Measurements from ENCODE around the gene MBNL1.

MBNL1 gene

DNA sequence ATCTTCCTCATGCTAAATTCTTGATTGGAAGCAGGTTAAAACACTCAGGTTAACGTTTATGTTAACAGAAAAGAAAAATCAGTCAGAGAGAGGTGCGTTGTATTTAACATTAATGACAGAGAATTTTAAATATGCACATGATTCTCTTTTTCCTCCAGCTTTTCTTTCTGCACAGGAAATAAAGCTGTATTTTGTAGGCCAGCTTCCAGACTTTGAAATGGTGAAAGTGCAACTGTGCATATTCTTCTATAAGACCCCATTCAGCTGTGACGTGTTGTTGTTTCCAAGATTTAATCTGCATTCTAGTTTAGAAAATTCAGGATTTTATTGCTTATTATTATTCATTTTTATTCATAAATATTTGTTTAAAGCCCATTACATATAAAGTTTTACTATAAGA is 11.8 kb downstream of the MBNL1 start:
- no peaks in the 10 kb centered on the region for H3K27me3 ChIP-seq (replicated peaks; ENCODE audit: insufficient read depth, low read length)
- H3F3A ChIP-seq (ENCODE audit: insufficient read depth, low read length) = peaks cover 60% of the 10 kb centered on the region
- DNase-seq = no peak
- H2AFZ ChIP-seq (ENCODE audit: low read length) = no peak overlapping the region
- peak overlapping the region; percentile 91 for H3K4me2 ChIP-seq (ENCODE audit: low read depth, low read length)
- H3K9ac ChIP-seq (ENCODE audit: low read length) = peak overlapping the region; percentile 60; the same call in 1 of the 2 replicates
- H3K9me2 ChIP-seq (replicated peaks; ENCODE audit: insufficient read depth, low read length) = no peaks in the 10 kb centered on the region
- no peaks in the 10 kb centered on the region; the same call in 1 of the 2 replicates for H3K36me3 ChIP-seq (replicated peaks; ENCODE audit: insufficient read depth, low read length)
- H3K4me1 ChIP-seq (ENCODE audit: low read length) = peaks cover 48% of the 10 kb centered on the region
- peak overlapping the region; percentile 43; the same call in 1 of the 2 replicates for H3K4me3 ChIP-seq (ENCODE audit: low read length)
- H3K9me3 ChIP-seq (replicated peaks; ENCODE audit: insufficient read depth, low read length) = no peaks in the 10 kb centered on the region
- H4K20me1 ChIP-seq (ENCODE audit: insufficient read depth, low read length) = peaks cover 12% of the 10 kb centered on the region
- H3K79me2 ChIP-seq (ENCODE audit: low read length) = peaks cover 99% of the 10 kb centered on the region
- H3K27ac ChIP-seq (ENCODE audit: low read length) = peak overlapping the region; percentile 92; the same call in 1 of the 2 replicates
- TF ChIP-seq EZH2phosphoT487 (IDR thresholded peaks at IDR 0.05; ENCODE audit: low read length) = no peak
- no peak for TF ChIP-seq EZH2 (optimal IDR thresholded peaks at IDR 0.05; ENCODE audit: low read depth, low read length)
- TF ChIP-seq, protein P1, sequence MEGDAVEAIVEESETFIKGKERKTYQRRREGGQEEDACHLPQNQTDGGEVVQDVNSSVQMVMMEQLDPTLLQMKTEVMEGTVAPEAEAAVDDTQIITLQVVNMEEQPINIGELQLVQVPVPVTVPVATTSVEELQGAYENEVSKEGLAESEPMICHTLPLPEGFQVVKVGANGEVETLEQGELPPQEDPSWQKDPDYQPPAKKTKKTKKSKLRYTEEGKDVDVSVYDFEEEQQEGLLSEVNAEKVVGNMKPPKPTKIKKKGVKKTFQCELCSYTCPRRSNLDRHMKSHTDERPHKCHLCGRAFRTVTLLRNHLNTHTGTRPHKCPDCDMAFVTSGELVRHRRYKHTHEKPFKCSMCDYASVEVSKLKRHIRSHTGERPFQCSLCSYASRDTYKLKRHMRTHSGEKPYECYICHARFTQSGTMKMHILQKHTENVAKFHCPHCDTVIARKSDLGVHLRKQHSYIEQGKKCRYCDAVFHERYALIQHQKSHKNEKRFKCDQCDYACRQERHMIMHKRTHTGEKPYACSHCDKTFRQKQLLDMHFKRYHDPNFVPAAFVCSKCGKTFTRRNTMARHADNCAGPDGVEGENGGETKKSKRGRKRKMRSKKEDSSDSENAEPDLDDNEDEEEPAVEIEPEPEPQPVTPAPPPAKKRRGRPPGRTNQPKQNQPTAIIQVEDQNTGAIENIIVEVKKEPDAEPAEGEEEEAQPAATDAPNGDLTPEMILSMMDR (IDR thresholded peaks at IDR 0.05; ENCODE audit: low read length) = no peak

DNA sequence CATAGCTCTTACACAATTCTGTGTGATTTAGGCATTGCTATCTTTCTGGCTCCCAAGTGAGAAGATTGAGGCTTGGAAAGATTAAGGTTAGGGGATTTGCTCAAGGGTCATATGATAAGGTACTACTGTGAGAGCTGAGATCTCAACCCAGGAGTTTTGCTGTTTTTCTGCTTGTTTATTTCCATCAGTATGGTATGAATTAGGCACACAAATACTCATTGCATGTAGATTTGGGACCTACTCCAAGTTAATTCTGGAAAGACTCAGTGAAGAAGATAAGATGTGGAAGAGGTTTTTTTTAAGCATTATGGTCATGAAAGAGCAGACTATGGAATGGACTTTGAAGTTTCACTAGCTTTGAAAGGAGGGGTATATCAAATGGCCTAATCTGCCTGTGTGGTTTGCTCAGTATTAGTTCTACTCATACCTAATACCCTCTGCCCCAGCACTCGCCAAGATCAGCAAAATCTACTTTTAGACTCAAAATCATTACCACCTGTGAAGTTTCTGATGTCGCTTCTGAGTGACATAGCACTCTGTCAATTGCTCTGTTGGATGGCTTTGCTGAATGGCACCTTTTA is 12.5 kb downstream of the MBNL1 start:
- TF ChIP-seq, protein P1 (IDR thresholded peaks at IDR 0.05; ENCODE audit: low read length) = no peak
- TF ChIP-seq EZH2phosphoT487 (IDR thresholded peaks at IDR 0.05; ENCODE audit: low read length) = no peak
- no peak for TF ChIP-seq EZH2 (optimal IDR thresholded peaks at IDR 0.05; ENCODE audit: low read depth, low read length)
- Histone ChIP-seq H2AFZ (ENCODE audit: low read length) (no peak overlapping the region), H3K4me2 (ENCODE audit: low read depth, low read length) (peak overlapping the region; percentile 91), H3K9me2 (replicated peaks; ENCODE audit: insufficient read depth, low read length) (no peaks in the 10 kb centered on the region), H3F3A (ENCODE audit: insufficient read depth, low read length) (peaks cover 60% of the 10 kb centered on the region), H3K36me3 (replicated peaks; ENCODE audit: insufficient read depth, low read length) (no peaks in the 10 kb centered on the region; the same call in 1 of the 2 replicates), H3K27ac (ENCODE audit: low read length) (peak overlapping the region; percentile 92), H3K4me1 (ENCODE audit: low read length) (peaks cover 44% of the 10 kb centered on the region), H4K20me1 (ENCODE audit: insufficient read depth, low read length) (peaks cover 12% of the 10 kb centered on the region), H3K9me3 (replicated peaks; ENCODE audit: insufficient read depth, low read length) (no peaks in the 10 kb centered on the region), H3K9ac (ENCODE audit: low read length) (peak overlapping the region; percentile 60; the same call in 1 of the 2 replicates), H3K4me3 (ENCODE audit: low read length) (peak overlapping the region; percentile 34), H3K27me3 (replicated peaks; ENCODE audit: insufficient read depth, low read length) (no peaks in the 10 kb centered on the region), H3K79me2 (ENCODE audit: low read length) (peaks cover 97% of the 10 kb centered on the region)
- DNase-seq = peak; percentile 96

DNA sequence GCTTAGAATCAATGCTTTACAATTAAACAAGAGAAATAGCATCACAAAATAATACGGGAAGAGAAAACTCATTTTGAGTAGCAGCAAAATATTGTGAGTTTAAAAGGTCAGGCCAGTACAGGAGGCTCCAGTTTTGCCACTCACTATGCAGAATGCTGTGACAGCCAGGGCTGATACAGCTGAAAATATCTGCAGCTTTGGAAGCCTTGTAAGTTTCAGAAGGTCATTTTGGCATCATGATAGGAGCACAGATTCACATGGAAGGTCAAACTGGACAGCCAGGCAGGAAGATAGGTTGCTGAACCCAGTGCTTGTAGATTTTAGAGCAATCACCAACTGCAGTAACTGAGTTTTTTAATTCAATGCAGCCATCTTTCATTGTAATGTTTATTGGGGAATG is 14.1 kb downstream of the MBNL1 start:
- TF ChIP-seq, protein P1 (IDR thresholded peaks at IDR 0.05; ENCODE audit: low read length) = no peak
- no peak for TF ChIP-seq EZH2phosphoT487 (IDR thresholded peaks at IDR 0.05; ENCODE audit: low read length)
- TF ChIP-seq EZH2 (optimal IDR thresholded peaks at IDR 0.05; ENCODE audit: low read depth, low read length) = no peak
- DNase-seq = no peak
- Histone ChIP-seq H3K27me3 (replicated peaks; ENCODE audit: insufficient read depth, low read length) (no peaks in the 10 kb centered on the region), H3K9me2 (replicated peaks; ENCODE audit: insufficient read depth, low read length) (no peaks in the 10 kb centered on the region), H3K4me1 (ENCODE audit: low read length) (peaks cover 39% of the 10 kb centered on the region), H3F3A (ENCODE audit: insufficient read depth, low read length) (peaks cover 53% of the 10 kb centered on the region), H4K20me1 (ENCODE audit: insufficient read depth, low read length) (peaks cover 20% of the 10 kb centered on the region), H2AFZ (ENCODE audit: low read length) (no peak overlapping the region), H3K4me3 (ENCODE audit: low read length) (peak overlapping the region; percentile 14; the same call in 1 of the 2 replicates), H3K9me3 (replicated peaks; ENCODE audit: insufficient read depth, low read length) (no peaks in the 10 kb centered on the region), H3K27ac (ENCODE audit: low read length) (peak overlapping the region; percentile 92; the same call in 1 of the 2 replicates), H3K9ac (ENCODE audit: low read length) (no peak overlapping the region), H3K4me2 (ENCODE audit: low read depth, low read length) (peak overlapping the region; percentile 66), H3K79me2 (ENCODE audit: low read length) (peaks cover 95% of the 10 kb centered on the region), H3K36me3 (replicated peaks; ENCODE audit: insufficient read depth, low read length) (no peaks in the 10 kb centered on the region; the same call in 1 of the 2 replicates)
